Fibroblast of skin of right biceps (primary cell): Measurements from ENCODE around the gene PPP2R2C.

Experiments
- DNase-seq: peaks from one replicate; pipeline ENCODE4 v3.0.0-alpha.2; 2013

The PPP2R2C gene

DNA sequence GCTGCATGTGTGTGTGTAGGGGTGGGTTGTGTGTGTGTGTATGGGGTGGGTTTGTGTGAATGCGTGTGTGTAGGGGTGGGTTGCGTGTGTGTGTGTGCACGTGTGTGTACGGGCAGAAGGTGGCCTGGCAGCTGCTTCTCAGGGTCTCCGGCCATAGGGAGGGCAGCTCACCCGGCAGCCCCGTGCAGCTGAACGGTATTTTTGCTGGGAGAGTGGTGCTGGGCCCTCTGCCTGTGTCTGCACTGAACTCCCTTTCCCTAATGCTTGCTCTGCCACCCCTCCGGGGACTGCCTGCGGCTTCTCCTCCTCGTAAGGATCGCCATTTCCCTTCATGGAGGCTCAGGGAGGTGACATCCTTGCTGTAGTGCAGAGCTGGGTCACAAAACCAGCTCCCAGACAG lies 172.5 kb downstream of the PPP2R2C start:
- DNase-seq, result no peak

DNA sequence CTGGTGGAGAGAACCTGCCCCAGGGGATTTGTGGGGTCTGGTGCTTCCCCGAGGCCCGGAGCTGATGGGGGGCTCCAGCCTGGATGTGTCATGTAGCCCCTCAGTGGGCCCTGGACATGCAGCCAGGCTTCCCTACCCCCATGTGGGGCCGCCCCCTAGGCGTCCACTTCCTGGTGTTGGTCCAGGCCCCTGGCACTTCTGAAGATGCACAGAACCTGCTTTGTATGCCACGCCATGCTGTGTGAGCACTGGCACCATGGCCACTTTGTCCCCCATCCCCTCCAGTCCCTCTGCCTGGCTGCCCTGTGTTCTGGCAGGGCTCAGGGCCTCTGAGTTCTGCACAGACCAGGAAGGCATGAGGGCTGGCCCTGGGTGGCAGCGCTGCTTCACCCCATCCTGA lies 173.6 kb downstream of the PPP2R2C start:
- DNase-seq, result no peak

- DNase-seq, result no peak
These were observed 174.4 kb downstream of the PPP2R2C start for GRCh38 chr4:6298035-6298434.

GRCh38 chr4:6297266-6297815 lies 175.1 kb downstream of the PPP2R2C start:
- DNase-seq, result no peak

DNA sequence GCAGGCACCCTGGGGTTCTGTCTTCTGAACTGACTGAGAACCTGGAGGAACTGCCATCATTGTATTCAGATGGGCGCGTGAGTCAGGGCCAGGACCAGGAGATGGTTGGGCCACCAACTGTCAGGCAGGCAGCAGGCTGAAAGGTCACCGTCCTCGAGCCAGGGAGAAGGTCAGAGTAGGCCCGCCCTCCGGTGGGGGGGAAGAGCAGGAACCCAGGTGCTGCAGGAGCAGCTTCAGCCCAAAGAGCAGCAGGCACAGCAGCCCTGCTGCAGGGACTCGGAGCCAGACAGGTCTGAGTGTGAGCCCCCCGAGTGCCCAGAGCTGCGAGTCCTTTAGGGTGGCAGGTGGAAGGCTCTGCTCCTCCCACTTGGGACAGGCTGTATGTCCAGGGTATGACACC lies 176.4 kb downstream of the PPP2R2C start:
- no peak for DNase-seq

GRCh38 chr4:6295495-6295894 lies 176.9 kb downstream of the PPP2R2C start:
- no peak for DNase-seq

DNA sequence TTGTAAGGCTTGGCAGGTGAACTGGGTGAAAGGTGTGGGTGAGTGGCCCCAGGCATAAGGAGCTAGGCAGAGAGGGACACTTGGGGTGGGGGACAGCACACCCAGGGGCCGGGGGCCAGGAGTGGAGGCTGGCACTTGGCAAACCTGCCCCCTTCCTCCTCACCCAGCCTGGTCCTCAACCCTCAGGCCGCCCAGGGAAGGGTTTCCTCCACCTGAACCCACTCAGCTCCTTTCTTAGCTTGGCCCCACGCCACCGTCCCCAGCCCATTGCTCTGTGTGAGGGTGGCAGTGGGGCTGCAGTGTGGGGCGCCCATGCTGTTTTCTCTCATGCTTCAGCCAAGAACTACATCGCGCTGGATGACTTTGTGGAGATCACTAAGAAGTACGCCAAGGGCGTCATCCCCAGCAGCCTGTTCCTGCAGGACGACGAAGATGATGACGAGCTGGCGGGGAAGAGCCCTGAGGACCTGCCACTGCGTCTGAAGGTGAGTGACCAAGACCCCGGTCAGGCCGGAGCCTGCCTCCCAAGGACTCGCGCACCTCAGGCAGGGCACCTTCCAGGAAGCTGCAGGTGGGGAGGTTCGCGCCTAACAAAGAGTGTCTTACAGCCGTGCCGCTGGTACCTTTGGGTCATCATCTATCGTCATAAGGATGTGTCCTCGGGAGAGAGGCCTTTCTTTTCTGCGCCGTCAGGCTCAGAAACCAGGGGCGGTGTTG lies 177.6 kb downstream of the PPP2R2C start:
- no peak for DNase-seq

DNA sequence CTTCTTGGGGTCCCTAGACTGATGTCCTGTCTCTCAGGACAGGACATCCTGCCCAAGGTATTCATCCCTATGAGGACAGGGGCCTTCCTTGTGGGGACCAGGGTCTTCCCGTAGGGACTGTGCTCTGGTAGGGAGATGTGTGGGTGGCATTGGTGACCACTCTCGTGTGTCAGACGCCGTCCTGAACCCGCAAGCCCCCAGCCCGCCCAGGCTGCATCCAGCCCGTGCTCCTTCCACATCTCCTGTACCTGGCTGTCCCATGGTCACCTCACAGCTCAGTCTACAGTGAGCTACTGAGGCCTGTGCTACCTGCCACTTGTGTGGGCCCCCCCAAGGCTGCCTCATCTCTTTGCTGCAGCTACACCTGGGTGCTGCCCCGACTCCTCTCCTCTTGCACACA lies 178.8 kb downstream of the PPP2R2C start:
- no peak for DNase-seq

DNA sequence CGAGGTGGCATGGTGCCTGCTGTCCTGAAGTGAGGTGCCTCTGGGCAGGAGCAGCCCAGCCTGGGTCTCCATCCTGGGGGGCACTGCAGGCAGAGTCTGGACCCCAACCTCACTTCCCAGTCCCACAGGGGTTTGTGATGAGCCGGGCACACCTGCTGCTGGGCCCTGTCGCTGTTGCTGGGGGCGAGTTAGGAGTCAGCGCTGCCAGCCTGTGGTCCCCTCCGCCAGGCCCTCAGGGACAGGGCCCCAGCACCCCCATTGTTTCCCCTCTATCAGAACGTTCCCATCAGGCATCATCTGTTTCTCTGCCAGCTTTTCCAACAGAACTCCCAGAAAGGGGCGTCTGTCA lies 179.3 kb downstream of the PPP2R2C start:
- no peak for DNase-seq

DNA sequence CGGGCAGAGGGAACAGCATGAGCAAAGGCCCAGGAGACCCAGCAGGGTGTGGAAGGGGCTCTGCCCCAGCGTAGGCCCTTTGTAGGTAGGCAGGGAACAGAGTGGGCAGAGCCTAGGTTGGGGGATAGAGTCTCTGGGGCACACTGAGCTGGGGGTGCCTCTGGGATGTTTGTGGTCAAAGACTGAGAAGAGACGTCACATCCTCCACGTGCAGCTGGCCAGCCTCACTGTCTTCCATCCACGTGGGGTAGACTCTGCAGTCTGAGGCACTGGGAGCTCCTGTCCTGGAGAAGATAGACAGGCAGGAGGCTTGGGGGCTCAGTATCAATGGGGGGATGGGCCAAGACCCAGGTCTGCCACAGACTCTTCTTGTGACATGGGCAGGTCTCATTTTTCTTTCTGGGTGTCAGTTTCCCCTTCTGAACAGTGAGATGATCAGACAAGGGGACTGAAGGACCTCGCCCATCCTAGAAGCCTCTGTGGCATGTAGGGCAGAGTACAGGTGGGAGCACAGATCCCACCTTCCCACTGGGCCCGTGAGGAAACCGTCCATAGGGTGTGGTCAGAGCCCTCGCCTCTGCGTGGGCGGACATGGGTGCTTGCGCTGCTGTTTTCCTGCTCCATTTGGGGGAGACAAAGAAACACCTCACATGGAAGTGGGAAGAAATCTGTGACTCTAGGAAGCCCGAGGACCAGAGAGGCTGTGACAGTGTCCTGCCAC lies 179.9 kb downstream of the PPP2R2C start:
- no peak for DNase-seq

GRCh38 chr4:6291784-6292297 lies 180.6 kb downstream of the PPP2R2C start:
- DNase-seq, result no peak

- DNase-seq, result no peak
These were observed 181.5 kb downstream of the PPP2R2C start for GRCh38 chr4:6290769-6291547.

GRCh38 chr4:6290256-6290655 lies 182.2 kb downstream of the PPP2R2C start:
- no peak for DNase-seq

DNA sequence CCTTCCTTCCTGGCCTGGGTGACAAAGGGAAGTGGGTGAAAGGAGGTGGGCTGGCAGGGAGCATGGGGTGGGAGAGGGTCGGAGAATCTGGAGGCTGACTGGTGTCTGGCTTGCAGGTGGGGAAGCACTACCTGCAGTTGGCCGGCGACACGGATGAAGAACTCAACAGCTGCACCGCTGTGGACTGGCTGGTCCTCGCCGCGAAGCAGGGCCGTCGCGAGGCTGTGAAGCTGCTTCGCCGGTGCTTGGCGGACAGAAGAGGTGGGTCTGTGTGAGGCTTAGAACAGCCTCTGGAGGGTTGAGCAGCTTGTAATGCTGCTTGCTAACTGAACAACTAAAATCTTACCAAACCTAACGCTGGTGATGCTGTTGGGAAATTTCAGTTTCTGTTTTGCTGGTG lies 183.5 kb downstream of the PPP2R2C start:
- no peak for DNase-seq

GRCh38 chr4:6288342-6288741 lies 184.1 kb downstream of the PPP2R2C start:
- DNase-seq, result no peak

- DNase-seq, result no peak
These were observed 185.2 kb downstream of the PPP2R2C start for GRCh38 chr4:6287017-6287788.

GRCh38 chr4:6283282-6283681 lies 189.1 kb downstream of the PPP2R2C start:
- no peak for DNase-seq

- DNase-seq, result no peak
These were observed 190.1 kb downstream of the PPP2R2C start for GRCh38 chr4:6282314-6282771.

DNA sequence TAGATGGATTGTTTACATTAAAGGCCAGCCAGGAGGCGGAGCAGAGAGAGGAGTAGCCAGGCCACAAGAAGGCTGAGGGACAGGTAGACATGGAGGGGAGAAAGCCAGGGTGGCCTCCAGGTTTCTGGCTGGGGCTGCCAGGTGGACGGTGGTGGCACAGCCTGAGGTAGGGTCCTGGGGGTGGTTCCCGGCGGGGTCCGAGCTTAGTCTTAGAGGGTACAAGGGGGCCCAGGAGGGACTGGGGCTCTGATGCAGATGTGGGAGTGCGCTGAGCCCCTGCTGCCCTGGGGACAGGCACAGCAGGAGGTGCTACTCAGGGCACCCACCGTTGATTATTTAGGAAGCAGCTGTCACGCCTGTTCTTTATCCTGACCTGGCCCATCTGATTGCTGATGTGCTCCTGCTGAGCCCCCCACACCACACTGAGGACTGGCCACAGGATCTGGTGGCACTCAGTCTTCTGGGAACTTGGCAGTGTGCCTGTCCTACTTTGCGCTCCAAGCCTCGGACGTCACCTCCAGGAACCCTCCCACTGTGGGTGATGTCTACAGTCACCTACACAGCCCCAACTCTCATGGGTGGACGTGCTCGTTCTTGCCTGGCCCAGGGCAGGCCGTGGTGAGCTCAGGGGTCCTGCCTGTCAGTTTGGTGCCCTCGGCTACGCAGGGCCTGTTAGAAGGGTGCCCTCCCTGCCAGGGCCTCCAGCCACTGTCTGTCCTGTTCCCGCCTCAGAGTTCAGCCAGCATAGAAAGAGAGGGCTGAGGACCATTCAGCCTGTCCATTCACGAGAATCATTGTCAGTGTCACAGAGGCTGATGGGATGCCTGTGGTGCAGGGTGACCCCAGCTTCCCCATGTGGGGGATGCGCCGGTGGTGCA lies 190.7 kb downstream of the PPP2R2C start:
- no peak for DNase-seq

DNA sequence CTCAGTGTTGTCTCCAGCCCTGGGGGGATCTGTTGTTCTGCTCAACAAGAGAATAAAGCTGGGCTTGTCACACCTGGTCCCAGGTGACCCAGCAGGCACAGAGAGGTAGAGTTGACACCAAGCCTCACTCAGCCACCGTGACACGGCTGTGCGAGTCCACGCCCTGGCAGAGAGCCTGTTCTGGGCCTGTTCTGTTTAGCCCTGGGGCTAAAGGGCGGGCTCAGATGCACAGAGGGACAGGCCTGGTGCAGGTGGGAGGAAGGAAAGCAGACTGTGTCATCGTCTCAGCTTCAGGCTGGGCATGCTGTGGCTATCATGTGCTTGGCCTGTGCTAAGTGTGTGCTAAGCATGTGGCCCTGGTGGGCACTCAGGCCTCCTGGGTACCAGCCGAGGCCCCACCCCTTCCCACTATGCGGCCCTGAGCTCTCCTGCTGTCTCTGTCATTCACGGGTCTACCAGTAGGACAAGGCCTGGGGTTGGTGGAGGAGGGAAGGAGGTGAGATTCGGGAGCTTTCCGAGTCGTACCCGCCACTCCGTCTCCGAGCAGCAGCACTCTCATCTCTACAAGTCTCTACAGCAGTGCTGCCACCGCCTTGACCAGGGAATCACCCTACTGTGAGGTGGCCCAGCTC lies 191.9 kb downstream of the PPP2R2C start:
- DNase-seq, result no peak
